K562 (cell line): ENCODE results near the gene PVALEF. TPM values are rescaled to one million over a fixed set of nuclear protein-coding genes. Genes with fewer than 3 reads are reported as not detected.

Source experiments
- ATAC-seq: fragments of 200-7000 bp; cut with Tn5 transposase; 3 replicates; pipeline ENCODE4 v1.9.1; 2020; ENCODE audit warnings: moderate library complexity
- BruUV-seq: library from RNA; stranded (reverse); fragments of 400-500 nt; replicated peaks from 2 replicates; lab custom pipeline; 2021; lab: Mats Ljungman, UMichigan
- CTCF ChIA-PET: fragments of 300-600 bp; formaldehyde crosslinking; extraction: SDS; loops from one replicate; lab custom pipeline; 2021; ENCODE audit warnings: low intra/inter-chr PET ratio; lab: Yijun Ruan, JAX
- POLR2A ChIA-PET: fragments of 300-600, 350-650 bp; sonication (Branson Sonifier 250); formaldehyde crosslinking; extraction: SDS; loops from one replicate; lab custom pipeline; 2021; ENCODE audit warnings: antibody characterized with exemption, inconsistent platforms; lab: Yijun Ruan, JAX
- DNase-seq, 4 experiments: peaks; one replicate each; pipeline versions ENCODE4 v3.0.0 to v3.0.0-alpha.2; 2011 to 2018; ENCODE audit warnings: low spot score in 3 of 4, mixed read lengths in 3 of 4; ENCODE audit errors: extremely low read depth in 1 of 4
- FAIRE-seq: peaks from 2 replicates; lab custom pipeline; 2011; peaks lifted over from hg19 to GRCh38; lab: Jason Lieb, UNC
- H2AFZ ChIP-seq: 2 replicates; pipeline ENCODE4 v1.6.0; 2011; ENCODE audit warnings: low read depth, low read length, control low read depth, inconsistent platforms
- H3K27ac ChIP-seq: fragments of 200-600 bp; 3 replicates; pipeline ENCODE4 v1.8.0; 2011; ENCODE audit warnings: low read depth, mild to moderate bottlenecking, control low read depth, inconsistent platforms, low read length, moderate library complexity, mixed read lengths; ENCODE audit errors: extremely low read depth
- H3K27me3 ChIP-seq, 2 experiments: fragments of 300-600 bp in 1 of 2; 2 replicates in 1 of 2; 3 replicates in 1 of 2; pipeline versions ENCODE4 v1.6.0 to v1.8.0; 2011; ENCODE audit warnings: inconsistent platforms in 2 of 2, low read length in 2 of 2, mild to moderate bottlenecking in 1 of 2, mixed read lengths in 1 of 2, moderate library complexity in 1 of 2; ENCODE audit not compliant: control insufficient read depth in 2 of 2, insufficient read depth in 2 of 2
- H3K36me3 ChIP-seq: fragments of 300-600 bp; 3 replicates; pipeline ENCODE4 v1.8.0; 2011; ENCODE audit warnings: mild to moderate bottlenecking, low read length, inconsistent platforms; ENCODE audit not compliant: control insufficient read depth, insufficient read depth
- H3K4me1 ChIP-seq, 2 experiments: fragments of 200-600 bp in 1 of 2; replicated peaks in 1 of 2; 2 replicates in 1 of 2; 3 replicates in 1 of 2; pipeline versions ENCODE4 v1.5.1 to v1.8.0; 2011; ENCODE audit warnings: inconsistent platforms in 2 of 2, low read length in 2 of 2, mild to moderate bottlenecking in 1 of 2, mixed read lengths in 1 of 2, moderate library complexity in 1 of 2; ENCODE audit not compliant: control insufficient read depth in 2 of 2, insufficient read depth in 2 of 2
- H3K4me2 ChIP-seq: 2 replicates; pipeline ENCODE4 v1.6.1; 2011; ENCODE audit warnings: low read length, control low read depth, inconsistent platforms, mixed read lengths; ENCODE audit not compliant: insufficient read depth
- H3K4me3 ChIP-seq: fragments of 200-600 bp; sonication (generic), shearing (Covaris generic); 2 replicates; pipeline ENCODE4 v1.5.1; 2016; ENCODE audit warnings: control low read depth, inconsistent platforms
- H3K79me2 ChIP-seq: fragments of 200-600 bp; 3 replicates; pipeline ENCODE4 v1.8.0; 2011; ENCODE audit warnings: low read length, inconsistent platforms; ENCODE audit not compliant: control insufficient read depth, insufficient read depth
- H3K9ac ChIP-seq, 2 experiments: 2 replicates each; pipeline versions ENCODE4 v1.6.0 to v1.6.1; 2011; ENCODE audit warnings: low read depth in 2 of 2, low read length in 2 of 2, control low read depth in 1 of 2, inconsistent platforms in 1 of 2, mild to moderate bottlenecking in 1 of 2, mixed read lengths in 1 of 2; ENCODE audit not compliant: insufficient read depth in 1 of 2
- H3K9me1 ChIP-seq: one replicate; pipeline ENCODE4 v1.6.0; 2011; ENCODE audit warnings: inconsistent platforms, mild to moderate bottlenecking, low read length, moderate library complexity; ENCODE audit not compliant: control insufficient read depth, insufficient read depth
- H3K9me3 ChIP-seq: replicated peaks from 2 replicates; pipeline ENCODE4 v1.5.1; 2011; ENCODE audit warnings: low read depth, low read length, inconsistent platforms; ENCODE audit not compliant: control insufficient read depth, insufficient read depth
- H4K20me1 ChIP-seq: replicated peaks from 2 replicates; pipeline ENCODE4 v1.6.1; 2011; ENCODE audit warnings: low read length, inconsistent platforms, mixed read lengths; ENCODE audit not compliant: control insufficient read depth, insufficient read depth
- ELF1 ChIP-seq: fragments of 200-800 bp; sonication (Bioruptor generic); IDR thresholded peaks from 2 replicates; pipeline ENCODE4 v1.6.1; 2016; ENCODE audit warnings: missing genetic modification characterization, missing compliant biosample characterization
- FOXJ2 ChIP-seq: fragments of 200-800 bp; sonication (Bioruptor generic); IDR thresholded peaks from 2 replicates; pipeline ENCODE4 v1.6.1; 2016; ENCODE audit warnings: missing genetic modification characterization, missing compliant biosample characterization
- KAT7 ChIP-seq: sonication (generic); formaldehyde crosslinking; IDR thresholded peaks from 2 replicates; pipeline ENCODE4 v1.8.0; 2022; ENCODE audit warnings: missing genetic modification reagents, mild to moderate bottlenecking, borderline replicate concordance
- NELFE ChIP-seq: IDR thresholded peaks from 2 replicates; pipeline ENCODE4 v1.6.1; 2011; ENCODE audit warnings: mild to moderate bottlenecking; ENCODE audit not compliant: insufficient read depth, insufficient read length
- NFIC ChIP-seq: fragments of 450-650 bp; IDR thresholded peaks from 2 replicates; pipeline ENCODE4 v1.6.1; 2017; ENCODE audit warnings: mild to moderate bottlenecking, inconsistent platforms
- PRMT5 ChIP-seq: sonication (generic); formaldehyde crosslinking; IDR thresholded peaks from 2 replicates; pipeline ENCODE4 v1.5.0; 2020; ENCODE audit warnings: missing genetic modification reagents
- RBFOX2 ChIP-seq: fragments of 200-400 bp; formaldehyde crosslinking; IDR thresholded peaks from 2 replicates; pipeline ENCODE4 v1.6.1; 2017; ENCODE audit warnings: low read depth, mild to moderate bottlenecking, low read length, moderate library complexity
- RFX7 ChIP-seq: fragments of 250-450 bp; sonication (Bioruptor Pico); IDR thresholded peaks from 2 replicates; pipeline ENCODE4 v1.5.1; 2021; ENCODE audit warnings: mild to moderate bottlenecking
- SRSF7 ChIP-seq: fragments of 200-400 bp; formaldehyde crosslinking; optimal IDR thresholded peaks from 2 replicates; pipeline ENCODE3; 2017; ENCODE audit warnings: mild to moderate bottlenecking, low read depth, low read length
- YY1 ChIP-seq, 3 experiments: IDR thresholded peaks; 2 replicates each; pipeline ENCODE4 v1.6.1; 2011; ENCODE audit warnings: low read length in 2 of 3, mild to moderate bottlenecking in 2 of 3, moderate library complexity in 2 of 3, borderline replicate concordance in 1 of 3, control low read depth in 1 of 3, low read depth in 1 of 3; ENCODE audit not compliant: insufficient read depth in 3 of 3, insufficient replicate concordance in 2 of 3, control insufficient read depth in 1 of 3, insufficient read length in 1 of 3; ENCODE audit errors: extremely low read depth in 1 of 3
- ZBTB7A ChIP-seq: IDR thresholded peaks from 2 replicates; pipeline ENCODE4 v1.6.1; 2011; ENCODE audit warnings: low read depth, mild to moderate bottlenecking, low read length, moderate library complexity, borderline replicate concordance; ENCODE audit not compliant: control insufficient read depth
- ZEB2 ChIP-seq: fragments of 450-650 bp; IDR thresholded peaks from 2 replicates; pipeline ENCODE4 v1.6.1; 2016
- ZFP30 ChIP-seq: fragments of 250-450 bp; sonication (Bioruptor Pico); IDR thresholded peaks from 2 replicates; pipeline ENCODE4 v1.8.0; 2022; ENCODE audit warnings: moderate library complexity, mild to moderate bottlenecking, inconsistent platforms, borderline replicate concordance
- ZNF282 ChIP-seq: sonication (generic); formaldehyde crosslinking; IDR thresholded peaks from 2 replicates; pipeline ENCODE4 v1.8.1; 2023; ENCODE audit warnings: missing genetic modification reagents
- ZNF583 ChIP-seq: fragments of 250-450 bp; sonication (Bioruptor Pico); IDR thresholded peaks from 2 replicates; pipeline ENCODE4 v1.4.0; 2020
- ZNF830 ChIP-seq: fragments of 250-450 bp; sonication (Bioruptor Pico); IDR thresholded peaks from 2 replicates; pipeline ENCODE4 v1.5.0; 2021; ENCODE audit warnings: mild to moderate bottlenecking
- WGBS: fragments of 100-300 bp; shearing (Covaris generic); methylation state at CpG from one replicate; pipeline ENCODE4 v1.1.6; 2016; ENCODE audit warnings: low coverage, mixed read lengths; ENCODE audit not compliant: insufficient coverage; ENCODE audit errors: missing lambda C conversion rate; 5-methylcytosine and 5-hydroxymethylcytosine counted together
- in situ Hi-C: fragments of 300-500 bp; cut with MboI; formaldehyde crosslinking; loops from 4 replicates; pipeline ENCODE4 v1.15.0; 2018; ENCODE audit warnings: inconsistent platforms, mixed read lengths
- intact Hi-C: fragments of 100-400 bp; cut with micrococcal nuclease; formaldehyde crosslinking; loops from 2 replicates; pipeline ENCODE4 v1.14.2; 2022
- polyA plus RNA-seq, 8 experiments: library from polyadenylated mRNA; depleted of rRNA in 4 of 8; stranded (reverse) in 5 of 8; unstranded in 3 of 8; fragments of >200 nt; fragmentation: Nextera tagmentation in 2 of 8; fragmentation: Illumina TruSeq in 1 of 8; extraction: Ambion mirVana in 2 of 8; extraction: Trizol in 1 of 8; gene quantifications; 2 replicates each; pipeline versions ENCODE4 v1.2.1 to v1.2.3, GENCODE V29; 2011 to 2014; ENCODE audit warnings: inconsistent platforms in 1 of 8, missing spikeins in 1 of 8
- total RNA-seq, 7 experiments: library from RNA; depleted of rRNA in 6 of 7; stranded (reverse); fragments of >200 nt in 6 of 7; fragmentation: Illumina TruSeq in 2 of 7; extraction: Trizol in 2 of 7; gene quantifications; 2 replicates each; pipeline versions ENCODE4 v1.2.1 to v1.2.3, GENCODE V29; 2011 to 2021; ENCODE audit warnings: low replicate concordance in 1 of 7
- TF ChIP-seq, protein P1 (sequence below): sonication (generic); formaldehyde crosslinking; IDR thresholded peaks from 2 replicates; pipeline ENCODE4 v1.8.0; 2023; ENCODE audit warnings: mild to moderate bottlenecking, missing genetic modification reagents
- TF ChIP-seq, protein P2 (sequence below): fragments of 250-450 bp; sonication (Bioruptor Pico); IDR thresholded peaks from 2 replicates; pipeline ENCODE4 v1.5.1; 2021; ENCODE audit warnings: mild to moderate bottlenecking

PVALEF gene
- total and polyA plus RNA-seq, 9 of the 15 experiments (the other 6 are each of a cell fraction or from before 2014, with no cell fraction given): not detected

DNA sequence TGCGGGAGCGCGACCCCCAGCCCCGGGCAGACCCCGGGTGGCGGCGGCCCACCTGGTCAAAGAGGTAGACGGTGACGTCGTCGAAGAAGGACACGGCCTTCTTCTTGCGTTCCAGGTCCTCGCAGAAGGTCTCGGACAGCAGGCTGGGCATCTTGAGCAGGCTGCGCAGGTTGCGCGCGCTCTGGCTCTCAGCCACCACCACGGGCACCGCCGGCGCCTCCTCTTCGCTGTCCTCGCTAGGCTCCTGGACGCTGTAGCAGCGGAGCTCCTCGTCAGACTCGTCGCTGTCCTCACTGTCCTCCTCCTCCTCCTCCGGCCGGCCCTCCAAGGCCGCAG lies 45.2 kb upstream of the PVALEF start:
- CTCF ChIA-PET: no interaction called here
- Histone ChIP-seq H2AFZ (peak overlapping the region; percentile 97), H4K20me1 (0 out of 2 replicates have a peak, but pooled peaks cover 4% of the 10 kb centered on the region), H3K27ac (peak overlapping the region; percentile 63; the same call in 2 of the 3 replicates), H3K9me3 (no peaks in the 10 kb centered on the region), H3K4me2 (peak overlapping the region; percentile 33), H3K9me1 (no peaks in the 10 kb centered on the region), H3K4me1 (peaks cover 0 to 94% of the 10 kb centered on the region in 2 experiments; a peak in 4 of 5 replicates), H3K4me3 (peak overlapping the region; percentile 52), H3K27me3 (peaks cover 0 to 13% of the 10 kb centered on the region in 2 experiments; a peak in 2 of 5 replicates), H3K36me3 (peaks cover 3% of the 10 kb centered on the region; the same call in 1 of the 3 replicates), H3K9ac (peak overlapping the region; percentile 53 to 56; a peak in 3 of 4 replicates), H3K79me2 (no peaks in the 10 kb centered on the region)
- peak; percentile 5 for ATAC-seq
- FAIRE-seq: no peak
- intact Hi-C loops: no loop called here
- WGBS: 58% methylated on average over 27 of the region's 33 CpGs
- in situ Hi-C loops: no loop called here
- BruUV-seq: no TSS peak
- DNase-seq: no peak
- POLR2A ChIA-PET: interaction anchor here (0.6 kb wide), 1 partner anchor 139 kb away, joined by 3 read pairs; no protein-coding TSS in a partner anchor
- TF ChIP-seq RBFOX2 (peak; percentile 60; the same call in 1 of the 2 replicates), FOXJ2 (tag) (no peak), KAT7 (0 out of 2 replicates have a peak, but pooled peaks have one; percentile 54), ZBTB7A (peak; percentile 27; the same call in 1 of the 2 replicates), ELF1 (tag) (peak; percentile 26), RFX7 (CRISPR knock-in tag) (no peak), ZNF583 (CRISPR knock-in tag) (no peak), PRMT5 (CRISPR knock-in tag) (no peak), NELFE (no peak), ZFP30 (no peak), NFIC (peak; percentile 39; the same call in 1 of the 2 replicates), ZEB2 (no peak), ZNF830 (CRISPR knock-in tag) (no peak), SRSF7 (no peak), ZNF282 (CRISPR knock-in tag) (0 out of 2 replicates have a peak, but pooled peaks have one; percentile 26), YY1 (IDR thresholded peaks at IDR 0.05; ENCODE audit: borderline replicate concordance in 1 of 3, control insufficient read depth in 1 of 3, extremely low read depth in 1 of 3, insufficient read depth in 3 of 3, insufficient read length in 1 of 3, insufficient replicate concordance in 2 of 3, low read depth in 1 of 3, low read length in 2 of 3) (no peak)
- TF ChIP-seq, protein P1, sequence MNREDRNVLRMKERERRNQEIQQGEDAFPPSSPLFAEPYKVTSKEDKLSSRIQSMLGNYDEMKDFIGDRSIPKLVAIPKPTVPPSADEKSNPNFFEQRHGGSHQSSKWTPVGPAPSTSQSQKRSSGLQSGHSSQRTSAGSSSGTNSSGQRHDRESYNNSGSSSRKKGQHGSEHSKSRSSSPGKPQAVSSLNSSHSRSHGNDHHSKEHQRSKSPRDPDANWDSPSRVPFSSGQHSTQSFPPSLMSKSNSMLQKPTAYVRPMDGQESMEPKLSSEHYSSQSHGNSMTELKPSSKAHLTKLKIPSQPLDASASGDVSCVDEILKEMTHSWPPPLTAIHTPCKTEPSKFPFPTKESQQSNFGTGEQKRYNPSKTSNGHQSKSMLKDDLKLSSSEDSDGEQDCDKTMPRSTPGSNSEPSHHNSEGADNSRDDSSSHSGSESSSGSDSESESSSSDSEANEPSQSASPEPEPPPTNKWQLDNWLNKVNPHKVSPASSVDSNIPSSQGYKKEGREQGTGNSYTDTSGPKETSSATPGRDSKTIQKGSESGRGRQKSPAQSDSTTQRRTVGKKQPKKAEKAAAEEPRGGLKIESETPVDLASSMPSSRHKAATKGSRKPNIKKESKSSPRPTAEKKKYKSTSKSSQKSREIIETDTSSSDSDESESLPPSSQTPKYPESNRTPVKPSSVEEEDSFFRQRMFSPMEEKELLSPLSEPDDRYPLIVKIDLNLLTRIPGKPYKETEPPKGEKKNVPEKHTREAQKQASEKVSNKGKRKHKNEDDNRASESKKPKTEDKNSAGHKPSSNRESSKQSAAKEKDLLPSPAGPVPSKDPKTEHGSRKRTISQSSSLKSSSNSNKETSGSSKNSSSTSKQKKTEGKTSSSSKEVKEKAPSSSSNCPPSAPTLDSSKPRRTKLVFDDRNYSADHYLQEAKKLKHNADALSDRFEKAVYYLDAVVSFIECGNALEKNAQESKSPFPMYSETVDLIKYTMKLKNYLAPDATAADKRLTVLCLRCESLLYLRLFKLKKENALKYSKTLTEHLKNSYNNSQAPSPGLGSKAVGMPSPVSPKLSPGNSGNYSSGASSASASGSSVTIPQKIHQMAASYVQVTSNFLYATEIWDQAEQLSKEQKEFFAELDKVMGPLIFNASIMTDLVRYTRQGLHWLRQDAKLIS (CRISPR knock-in tag): 0 out of 2 replicates have a peak, but pooled peaks have one; percentile 23
- TF ChIP-seq, protein P2, sequence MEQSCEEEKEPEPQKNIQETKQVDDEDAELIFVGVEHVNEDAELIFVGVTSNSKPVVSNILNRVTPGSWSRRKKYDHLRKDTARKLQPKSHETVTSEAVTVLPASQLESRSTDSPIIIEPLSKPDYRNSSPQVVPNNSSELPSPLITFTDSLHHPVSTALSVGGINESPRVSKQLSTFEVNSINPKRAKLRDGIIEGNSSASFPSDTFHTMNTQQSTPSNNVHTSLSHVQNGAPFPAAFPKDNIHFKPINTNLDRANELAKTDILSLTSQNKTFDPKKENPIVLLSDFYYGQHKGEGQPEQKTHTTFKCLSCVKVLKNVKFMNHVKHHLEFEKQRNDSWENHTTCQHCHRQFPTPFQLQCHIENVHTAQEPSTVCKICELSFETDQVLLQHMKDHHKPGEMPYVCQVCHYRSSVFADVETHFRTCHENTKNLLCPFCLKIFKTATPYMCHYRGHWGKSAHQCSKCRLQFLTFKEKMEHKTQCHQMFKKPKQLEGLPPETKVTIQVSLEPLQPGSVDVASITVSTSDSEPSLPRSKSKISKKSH (CRISPR knock-in tag): no peak
